SU-DHL-6 (cell line): Measurements from ENCODE around the gene PRDM15.

Source experiments
- EZH2phosphoT487 ChIP-seq: fragments of 200-600 bp; sonication (generic), shearing (Covaris generic); conservative IDR thresholded peaks from 2 replicates; pipeline ENCODE4 v1.6.1; 2018; ENCODE audit warnings: mild to moderate bottlenecking, antibody characterized with exemption, low read length, moderate library complexity, mixed read lengths
- TF ChIP-seq, protein P1 (sequence below): fragments of 200-600 bp; sonication (generic); IDR thresholded peaks from one replicate; pipeline ENCODE4 v1.5.1; 2017; ENCODE audit warnings: antibody characterized with exemption, mild to moderate bottlenecking, low read length, moderate library complexity; ENCODE audit not compliant: insufficient read depth, poor library complexity, severe bottlenecking

- TF ChIP-seq, protein P1, sequence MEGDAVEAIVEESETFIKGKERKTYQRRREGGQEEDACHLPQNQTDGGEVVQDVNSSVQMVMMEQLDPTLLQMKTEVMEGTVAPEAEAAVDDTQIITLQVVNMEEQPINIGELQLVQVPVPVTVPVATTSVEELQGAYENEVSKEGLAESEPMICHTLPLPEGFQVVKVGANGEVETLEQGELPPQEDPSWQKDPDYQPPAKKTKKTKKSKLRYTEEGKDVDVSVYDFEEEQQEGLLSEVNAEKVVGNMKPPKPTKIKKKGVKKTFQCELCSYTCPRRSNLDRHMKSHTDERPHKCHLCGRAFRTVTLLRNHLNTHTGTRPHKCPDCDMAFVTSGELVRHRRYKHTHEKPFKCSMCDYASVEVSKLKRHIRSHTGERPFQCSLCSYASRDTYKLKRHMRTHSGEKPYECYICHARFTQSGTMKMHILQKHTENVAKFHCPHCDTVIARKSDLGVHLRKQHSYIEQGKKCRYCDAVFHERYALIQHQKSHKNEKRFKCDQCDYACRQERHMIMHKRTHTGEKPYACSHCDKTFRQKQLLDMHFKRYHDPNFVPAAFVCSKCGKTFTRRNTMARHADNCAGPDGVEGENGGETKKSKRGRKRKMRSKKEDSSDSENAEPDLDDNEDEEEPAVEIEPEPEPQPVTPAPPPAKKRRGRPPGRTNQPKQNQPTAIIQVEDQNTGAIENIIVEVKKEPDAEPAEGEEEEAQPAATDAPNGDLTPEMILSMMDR: no peak
- no peak for TF ChIP-seq EZH2phosphoT487
Measured at GRCh38 chr21:41921021-41921420, 41.9 kb upstream of the PRDM15 start.
